SK-N-MC (cell line): ENCODE data around the gene FUT3.
"Not testable (repeated sequence)": the region's sequence is repeated elsewhere in the genome, so short reads cannot be mapped to it uniquely, and the experiment has no call there.

Source experiments
- EZH2 ChIP-seq: fragments of 200-600 bp; sonication (generic); IDR thresholded peaks from one replicate; pipeline ENCODE4 v1.6.1; 2017; ENCODE audit warnings: antibody characterized with exemption
- FOXP2 ChIP-seq: optimal IDR thresholded peaks from 2 replicates; pipeline ENCODE3; 2011; ENCODE audit warnings: mild to moderate bottlenecking, moderate library complexity; ENCODE audit not compliant: insufficient read depth; ENCODE audit errors: extremely low read length, control extremely low read depth
- POLR2AphosphoS5 ChIP-seq: IDR thresholded peaks from 2 replicates; pipeline ENCODE4 v1.6.1; 2012; ENCODE audit warnings: mild to moderate bottlenecking, low read depth, low read length, borderline replicate concordance

DNA sequence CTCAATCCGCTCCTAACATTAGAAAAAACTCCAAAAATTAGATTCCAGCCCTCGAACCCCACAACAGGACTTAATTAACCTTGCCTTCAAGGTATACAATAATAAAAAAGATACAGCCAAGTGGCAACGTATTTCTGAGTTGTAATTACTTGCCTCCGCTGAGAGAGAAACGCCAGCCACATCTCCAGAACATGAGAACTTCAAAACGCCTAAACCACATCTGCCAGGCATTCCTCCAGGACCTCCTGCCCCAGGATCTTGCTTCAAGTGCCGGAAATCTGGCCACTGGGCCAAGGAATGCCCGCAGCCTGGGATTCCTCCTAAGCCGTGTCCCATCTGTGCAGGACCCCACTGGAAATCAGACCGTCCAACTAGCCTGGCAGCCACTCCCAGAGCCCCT, 2.9 kb upstream of the FUT3 start:
- not testable (repeated sequence) for TF ChIP-seq POLR2AphosphoS5, EZH2, FOXP2
